Measurements from ENCODE around the gene TREML4. TPM values are rescaled to one million over a fixed set of nuclear protein-coding genes. Genes with fewer than 3 reads are reported as not detected.

The TREML4 gene
- total and polyA plus RNA-seq, 2 of the 4 experiments (the other 2 are of a cell fraction) = not detected

DNA sequence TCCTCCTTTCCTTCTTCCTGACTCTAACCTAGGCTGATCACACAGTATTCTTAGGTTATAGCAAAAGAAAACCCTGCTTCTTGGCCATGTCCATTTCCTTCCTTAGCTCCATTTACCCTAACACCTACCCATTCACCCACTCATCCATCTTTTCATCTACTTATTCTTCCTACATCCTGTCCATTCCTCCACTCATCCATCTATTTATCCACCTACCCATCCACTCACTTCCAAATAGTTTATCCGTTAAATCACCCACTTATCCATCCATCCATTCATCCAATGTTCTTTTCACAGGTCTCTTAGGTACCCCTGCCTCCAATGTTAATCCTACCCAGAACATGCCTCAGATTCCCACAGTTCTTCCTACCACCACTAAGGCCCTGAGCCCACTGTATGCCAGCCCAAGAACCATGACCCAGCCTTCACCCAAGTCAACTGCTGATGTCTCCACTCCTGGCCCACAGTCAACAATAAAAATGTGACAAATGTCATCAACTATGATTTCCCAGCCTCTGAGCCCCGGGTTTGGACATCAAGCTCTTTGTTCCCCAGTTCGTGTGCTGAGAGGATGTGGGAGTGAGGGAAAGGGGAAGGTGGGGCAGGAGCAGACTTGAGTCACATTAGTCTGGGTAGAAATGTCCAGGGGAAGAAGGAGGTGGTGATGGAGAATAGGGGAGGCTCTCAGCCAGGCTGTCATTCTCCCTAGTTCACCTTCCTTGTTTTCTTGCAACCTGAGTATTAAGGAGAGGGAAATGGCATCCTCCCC, 24.4 kb downstream of the TREML4 start:
- ChIA-PET POLR2A (ENCODE audit: unreplicated experiment) (no interaction called here), CTCF (no interaction called here)
- H2AFZ ChIP-seq (replicated peaks; ENCODE audit: low read length, poor library complexity) = no peak overlapping the region
- H2BK120ac ChIP-seq (ENCODE audit: low read depth, low read length) = no peak overlapping the region
- H3K14ac ChIP-seq (replicated peaks; ENCODE audit: low read depth, low read length) = no peak overlapping the region
- H3K23ac ChIP-seq (ENCODE audit: low read depth, low read length) = no peak overlapping the region
- no peak overlapping the region for H4K8ac ChIP-seq (ENCODE audit: low read depth in 2 of 2, low read length in 2 of 2)
- no peak overlapping the region for H2BK20ac ChIP-seq (ENCODE audit: low read depth, low read length)
- intact Hi-C loops (cut with micrococcal nuclease) = no loop called here
- H3K4me3 ChIP-seq (ENCODE audit: insufficient read depth, low read depth, low read length) = no peak overlapping the region
- H3K4me1 ChIP-seq (ENCODE audit: control insufficient read depth, insufficient read depth, low read length) = no peaks in the 10 kb centered on the region
- ATAC-seq (ENCODE audit: low read depth) (no peak), DNase-seq (no peak)
- TF ChIP-seq MAZ (IDR thresholded peaks at IDR 0.05; ENCODE audit: borderline replicate concordance, low read depth, low read length) (no peak), NFE2L2 (IDR thresholded peaks at IDR 0.05; ENCODE audit: low read depth, low read length) (no peak), RCOR1 (IDR thresholded peaks at IDR 0.05; ENCODE audit: insufficient replicate concordance, low read length) (no peak), CEBPB (IDR thresholded peaks at IDR 0.05; ENCODE audit: low read depth, low read length) (no peak), MAFK (IDR thresholded peaks at IDR 0.05; ENCODE audit: low read depth, low read length) (no peak), RFX5 (IDR thresholded peaks at IDR 0.05; ENCODE audit: low read depth, low read length) (no peak), MXI1 (IDR thresholded peaks at IDR 0.05; ENCODE audit: borderline replicate concordance, low read depth, low read length) (no peak), SMC3 (IDR thresholded peaks at IDR 0.05; ENCODE audit: low read depth, low read length) (no peak), BHLHE40 (IDR thresholded peaks at IDR 0.05; ENCODE audit: low read depth, low read length) (no peak), FOS (IDR thresholded peaks at IDR 0.05; ENCODE audit: low read depth, low read length) (no peak)
- TF ChIP-seq, protein P1, sequence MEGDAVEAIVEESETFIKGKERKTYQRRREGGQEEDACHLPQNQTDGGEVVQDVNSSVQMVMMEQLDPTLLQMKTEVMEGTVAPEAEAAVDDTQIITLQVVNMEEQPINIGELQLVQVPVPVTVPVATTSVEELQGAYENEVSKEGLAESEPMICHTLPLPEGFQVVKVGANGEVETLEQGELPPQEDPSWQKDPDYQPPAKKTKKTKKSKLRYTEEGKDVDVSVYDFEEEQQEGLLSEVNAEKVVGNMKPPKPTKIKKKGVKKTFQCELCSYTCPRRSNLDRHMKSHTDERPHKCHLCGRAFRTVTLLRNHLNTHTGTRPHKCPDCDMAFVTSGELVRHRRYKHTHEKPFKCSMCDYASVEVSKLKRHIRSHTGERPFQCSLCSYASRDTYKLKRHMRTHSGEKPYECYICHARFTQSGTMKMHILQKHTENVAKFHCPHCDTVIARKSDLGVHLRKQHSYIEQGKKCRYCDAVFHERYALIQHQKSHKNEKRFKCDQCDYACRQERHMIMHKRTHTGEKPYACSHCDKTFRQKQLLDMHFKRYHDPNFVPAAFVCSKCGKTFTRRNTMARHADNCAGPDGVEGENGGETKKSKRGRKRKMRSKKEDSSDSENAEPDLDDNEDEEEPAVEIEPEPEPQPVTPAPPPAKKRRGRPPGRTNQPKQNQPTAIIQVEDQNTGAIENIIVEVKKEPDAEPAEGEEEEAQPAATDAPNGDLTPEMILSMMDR (conservative IDR thresholded peaks at IDR 0.05; ENCODE audit: low read depth, low read length) = no peak
- TF ChIP-seq, protein P2, sequence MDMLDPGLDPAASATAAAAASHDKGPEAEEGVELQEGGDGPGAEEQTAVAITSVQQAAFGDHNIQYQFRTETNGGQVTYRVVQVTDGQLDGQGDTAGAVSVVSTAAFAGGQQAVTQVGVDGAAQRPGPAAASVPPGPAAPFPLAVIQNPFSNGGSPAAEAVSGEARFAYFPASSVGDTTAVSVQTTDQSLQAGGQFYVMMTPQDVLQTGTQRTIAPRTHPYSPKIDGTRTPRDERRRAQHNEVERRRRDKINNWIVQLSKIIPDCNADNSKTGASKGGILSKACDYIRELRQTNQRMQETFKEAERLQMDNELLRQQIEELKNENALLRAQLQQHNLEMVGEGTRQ (IDR thresholded peaks at IDR 0.05; ENCODE audit: low read depth, low read length) = no peak
- no TSS peak for BruUV-seq (replicated peaks)
- no peaks in the 10 kb centered on the region for H3K36me3 ChIP-seq (ENCODE audit: control insufficient read depth, insufficient read depth, low read length)
- no peak overlapping the region for H2BK15ac ChIP-seq (ENCODE audit: low read depth, low read length)
- no peak overlapping the region for H2AK9ac ChIP-seq (replicated peaks; ENCODE audit: low read depth, low read length, poor library complexity)
- H2BK5ac ChIP-seq (ENCODE audit: low read depth, low read length, poor library complexity, severe bottlenecking) = no peak overlapping the region
- no peak overlapping the region for H3K4ac ChIP-seq (ENCODE audit: low read depth, low read length)
- no peak overlapping the region for H3K4me2 ChIP-seq (ENCODE audit: low read depth, low read length)
- 33% methylated on average over 1 of the region's 3 CpGs; no CpG with 5 or more reads in 1 of the 2 experiments for WGBS, 2 experiments (ENCODE audit: extremely low coverage in 2 of 2, insufficient read length in 1 of 2)
- H4K91ac ChIP-seq (ENCODE audit: insufficient read depth, low read depth, low read length) = no peak overlapping the region
- no peak overlapping the region for H4K5ac ChIP-seq (ENCODE audit: low read depth, low read length)
- no peaks in the 10 kb centered on the region for H3K27me3 ChIP-seq (ENCODE audit: control insufficient read depth, insufficient read depth, low read length)
- H3K9me3 ChIP-seq (ENCODE audit: control insufficient read depth, insufficient read depth, low read length) = no peaks in the 10 kb centered on the region
- in situ Hi-C loops (cut with MboI; ENCODE audit: low sequenced_read_pairs) = no loop called here
- H3K9ac ChIP-seq (ENCODE audit: low read depth, low read length) = no peak overlapping the region
- no peaks in the 10 kb centered on the region for H3K9me1 ChIP-seq (ENCODE audit: insufficient read depth, low read length)
- no peak overlapping the region for H3K27ac ChIP-seq (ENCODE audit: insufficient read depth, low read length)
- no peaks in the 10 kb centered on the region for H3K79me1 ChIP-seq (ENCODE audit: low read depth in 1 of 2, low read length in 2 of 2)
- H3K56ac ChIP-seq (ENCODE audit: extremely low read depth, insufficient read depth, low read length) = no peak overlapping the region
- no peak overlapping the region for H3K18ac ChIP-seq (ENCODE audit: low read depth, low read length)
- no peak overlapping the region for H2AK5ac ChIP-seq (ENCODE audit: low read depth, low read length)
- no peaks in the 10 kb centered on the region for H4K20me1 ChIP-seq (ENCODE audit: insufficient read depth, low read length)
- dilution Hi-C loops (cut with HindIII; ENCODE audit: low sequenced_read_pairs, unreplicated experiment) = no loop called here
